ENCODE measurements around the gene ACOXL. TPM values are rescaled to one million over a fixed set of nuclear protein-coding genes. Genes with fewer than 3 reads are reported as not detected.

The ACOXL gene
- total and polyA plus RNA-seq, 10 of the 15 experiments (the other 5 are each of a cell fraction or from before 2014, with no cell fraction given) = 0.05 to 1.3 (median 0.71) TPM

DNA sequence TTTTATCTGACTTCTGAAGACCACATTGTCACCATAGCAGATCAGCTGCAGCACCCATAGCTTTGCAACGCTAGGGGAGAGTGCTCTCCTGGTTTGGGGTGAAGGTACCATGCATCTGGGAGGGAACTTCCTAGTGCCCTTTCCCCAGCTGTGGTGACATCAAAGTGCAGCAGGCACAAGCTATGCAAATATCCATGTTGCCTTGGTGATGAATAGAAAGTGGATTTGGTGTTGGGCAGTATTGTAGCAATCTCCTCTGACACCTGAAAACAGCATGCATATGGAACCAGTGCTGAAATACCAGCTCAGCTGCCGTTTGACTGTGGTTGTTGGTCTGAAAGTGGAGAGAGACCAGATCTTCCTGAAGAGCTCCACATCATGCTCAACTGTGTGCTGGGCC lies 425.4 kb downstream of the ACOXL start:
- intact Hi-C loops (cut with micrococcal nuclease; ENCODE audit: unreplicated experiment) = no loop called here
- Histone ChIP-seq H3K4me1 (ENCODE audit: control insufficient read depth, insufficient read depth, low read length) (peaks cover 19% of the 10 kb centered on the region), H3K9ac (ENCODE audit: control insufficient read depth, insufficient read depth, low read length) (no peak overlapping the region), H3K9me3 (replicated peaks; ENCODE audit: control insufficient read depth, insufficient read depth, low read length) (no peaks in the 10 kb centered on the region), H3K79me2 (ENCODE audit: control insufficient read depth, insufficient read depth, low read length) (no peaks in the 10 kb centered on the region), H3K27me3 (replicated peaks in 1 of 2; ENCODE audit: control insufficient read depth in 2 of 2, insufficient read depth in 2 of 2, low read length in 1 of 2) (no peaks in the 10 kb centered on the region), H3K4me3 (no peak overlapping the region), H3K27ac (ENCODE audit: control insufficient read depth, insufficient read depth) (no peak overlapping the region), H3K36me3 (ENCODE audit: control insufficient read depth in 2 of 2, insufficient read depth in 2 of 2, low read length in 1 of 2) (peaks cover 0 to 7% of the 10 kb centered on the region in 2 experiments; a peak in 3 of 4 replicates), H2AFZ (ENCODE audit: control insufficient read depth, low read depth, low read length) (no peak overlapping the region), H3K4me2 (ENCODE audit: control insufficient read depth, insufficient read depth) (peak overlapping the region; percentile 52), H4K20me1 (ENCODE audit: control insufficient read depth, insufficient read depth) (peaks cover 3% of the 10 kb centered on the region; the same call in 1 of the 2 replicates)
- ChIA-PET RAD21 (ENCODE audit: unreplicated experiment) (interaction anchor here (1.0 to 4.4 kb wide), 10 partner anchors 9 to 51 kb away, joined by 3 to 34 read pairs (median 8); partner anchors contain the start of gene BCL2L11), CTCF (interaction anchor here (1.2 to 3.1 kb wide), 9 partner anchors 11 to 345 kb away, joined by 3 to 26 read pairs (median 4); no protein-coding TSS in a partner anchor), SMC1A (ENCODE audit: uncharacterized antibody, unreplicated experiment) (interaction anchor here (0.9 to 4.4 kb wide), 18 partner anchors 9 to 101 kb away, joined by 3 to 44 read pairs (median 8); no protein-coding TSS in a partner anchor), POLR2A (interaction anchor here (0.6 to 3.0 kb wide), 4 partner anchors 11 to 51 kb away, joined by 3 to 21 read pairs (median 8); no protein-coding TSS in a partner anchor)
- in situ Hi-C loops (cut with MboI) = no loop called here
- 0% methylated on average over 2 of the region's 2 CpGs for WGBS (ENCODE audit: insufficient coverage, insufficient replicate concordance, low lambda C conversion rate, missing lambda C conversion rate)
- TF ChIP-seq, protein P1, sequence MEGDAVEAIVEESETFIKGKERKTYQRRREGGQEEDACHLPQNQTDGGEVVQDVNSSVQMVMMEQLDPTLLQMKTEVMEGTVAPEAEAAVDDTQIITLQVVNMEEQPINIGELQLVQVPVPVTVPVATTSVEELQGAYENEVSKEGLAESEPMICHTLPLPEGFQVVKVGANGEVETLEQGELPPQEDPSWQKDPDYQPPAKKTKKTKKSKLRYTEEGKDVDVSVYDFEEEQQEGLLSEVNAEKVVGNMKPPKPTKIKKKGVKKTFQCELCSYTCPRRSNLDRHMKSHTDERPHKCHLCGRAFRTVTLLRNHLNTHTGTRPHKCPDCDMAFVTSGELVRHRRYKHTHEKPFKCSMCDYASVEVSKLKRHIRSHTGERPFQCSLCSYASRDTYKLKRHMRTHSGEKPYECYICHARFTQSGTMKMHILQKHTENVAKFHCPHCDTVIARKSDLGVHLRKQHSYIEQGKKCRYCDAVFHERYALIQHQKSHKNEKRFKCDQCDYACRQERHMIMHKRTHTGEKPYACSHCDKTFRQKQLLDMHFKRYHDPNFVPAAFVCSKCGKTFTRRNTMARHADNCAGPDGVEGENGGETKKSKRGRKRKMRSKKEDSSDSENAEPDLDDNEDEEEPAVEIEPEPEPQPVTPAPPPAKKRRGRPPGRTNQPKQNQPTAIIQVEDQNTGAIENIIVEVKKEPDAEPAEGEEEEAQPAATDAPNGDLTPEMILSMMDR (IDR thresholded peaks at IDR 0.05 in 2 of 3, conservative IDR thresholded peaks at IDR 0.05 in 1 of 3; ENCODE audit: control insufficient read depth in 2 of 3, extremely low read depth in 1 of 3, insufficient read depth in 1 of 3, low read depth in 3 of 3, low read length in 3 of 3) = peak; percentile 19 to 27 (median 22); a peak in 3 of 6 replicates
- TF ChIP-seq CREM (IDR thresholded peaks at IDR 0.05; ENCODE audit: low read depth) (no peak), TCF12 (IDR thresholded peaks at IDR 0.05; ENCODE audit: low read depth, low read length) (0 out of 2 replicates have a peak, but pooled peaks have one; percentile 26), KAT2A (conservative IDR thresholded peaks at IDR 0.05; ENCODE audit: control insufficient read depth, low read depth, low read length) (no peak), TCF3 (IDR thresholded peaks at IDR 0.05; ENCODE audit: borderline replicate concordance, insufficient read depth, low read depth, low read length) (0 out of 2 replicates have a peak, but pooled peaks have one; percentile 37), POU2F2 (IDR thresholded peaks at IDR 0.05; ENCODE audit: borderline replicate concordance, low read depth, low read length) (peak; percentile 88; the same call in 2 of the 3 replicates), WRNIP1 (IDR thresholded peaks at IDR 0.05; ENCODE audit: borderline replicate concordance, low read depth, low read length) (no peak), IRF4 (IDR thresholded peaks at IDR 0.05; ENCODE audit: low read depth, low read length) (peak; percentile 41; the same call in 1 of the 2 replicates), ATF7 (IDR thresholded peaks at IDR 0.05; ENCODE audit: low read depth) (no peak), IKZF2 (IDR thresholded peaks at IDR 0.05) (peak in 1 of 2 experiments; percentile 52; a peak in 2 of 4 replicates), CREB1 (IDR thresholded peaks at IDR 0.05; ENCODE audit: low read depth) (no peak), BHLHE40 (IDR thresholded peaks at IDR 0.05; ENCODE audit: borderline replicate concordance in 1 of 2, low read depth in 2 of 2, low read length in 1 of 2) (peak; percentile 25 to 68; a peak in 2 of 4 replicates)
- TF ChIP-seq, protein P2, sequence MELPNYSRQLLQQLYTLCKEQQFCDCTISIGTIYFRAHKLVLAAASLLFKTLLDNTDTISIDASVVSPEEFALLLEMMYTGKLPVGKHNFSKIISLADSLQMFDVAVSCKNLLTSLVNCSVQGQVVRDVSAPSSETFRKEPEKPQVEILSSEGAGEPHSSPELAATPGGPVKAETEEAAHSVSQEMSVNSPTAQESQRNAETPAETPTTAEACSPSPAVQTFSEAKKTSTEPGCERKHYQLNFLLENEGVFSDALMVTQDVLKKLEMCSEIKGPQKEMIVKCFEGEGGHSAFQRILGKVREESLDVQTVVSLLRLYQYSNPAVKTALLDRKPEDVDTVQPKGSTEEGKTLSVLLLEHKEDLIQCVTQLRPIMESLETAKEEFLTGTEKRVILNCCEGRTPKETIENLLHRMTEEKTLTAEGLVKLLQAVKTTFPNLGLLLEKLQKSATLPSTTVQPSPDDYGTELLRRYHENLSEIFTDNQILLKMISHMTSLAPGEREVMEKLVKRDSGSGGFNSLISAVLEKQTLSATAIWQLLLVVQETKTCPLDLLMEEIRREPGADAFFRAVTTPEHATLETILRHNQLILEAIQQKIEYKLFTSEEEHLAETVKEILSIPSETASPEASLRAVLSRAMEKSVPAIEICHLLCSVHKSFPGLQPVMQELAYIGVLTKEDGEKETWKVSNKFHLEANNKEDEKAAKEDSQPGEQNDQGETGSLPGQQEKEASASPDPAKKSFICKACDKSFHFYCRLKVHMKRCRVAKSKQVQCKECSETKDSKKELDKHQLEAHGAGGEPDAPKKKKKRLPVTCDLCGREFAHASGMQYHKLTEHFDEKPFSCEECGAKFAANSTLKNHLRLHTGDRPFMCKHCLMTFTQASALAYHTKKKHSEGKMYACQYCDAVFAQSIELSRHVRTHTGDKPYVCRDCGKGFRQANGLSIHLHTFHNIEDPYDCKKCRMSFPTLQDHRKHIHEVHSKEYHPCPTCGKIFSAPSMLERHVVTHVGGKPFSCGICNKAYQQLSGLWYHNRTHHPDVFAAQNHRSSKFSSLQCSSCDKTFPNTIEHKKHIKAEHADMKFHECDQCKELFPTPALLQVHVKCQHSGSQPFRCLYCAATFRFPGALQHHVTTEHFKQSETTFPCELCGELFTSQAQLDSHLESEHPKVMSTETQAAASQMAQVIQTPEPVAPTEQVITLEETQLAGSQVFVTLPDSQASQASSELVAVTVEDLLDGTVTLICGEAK (IDR thresholded peaks at IDR 0.05; ENCODE audit: borderline replicate concordance) = no peak
- ATAC-seq (peak; percentile 82), DNase-seq (ENCODE audit: low read depth, low spot score) (peak; percentile 69), FAIRE-seq (peak; percentile 54)
- BruUV-seq (replicated peaks) = no TSS peak

Data from GM12878 (cell line).